ENCODE measurements around the gene MTERF2. TPM values are rescaled to one million over a fixed set of nuclear protein-coding genes. Genes with fewer than 3 reads are reported as not detected.

Gene MTERF2
- total and polyA plus RNA-seq, 2 donors (not counting 3 experiments of a cell fraction or from before 2014, with no cell fraction given), result 3.4 to 9.6 TPM

GRCh38 chr12:106964526-106964925, 22.4 kb downstream of the MTERF2 start:
- Histone ChIP-seq H3K9me1 (replicated peaks; ENCODE audit: control insufficient read depth, extremely low read depth, insufficient read depth, low read length) (no peaks in the 10 kb centered on the region), H3K4me2 (ENCODE audit: insufficient read depth, low read length) (no peak overlapping the region), H3K27me3 (ENCODE audit: control insufficient read depth in 2 of 2, insufficient read depth in 2 of 2, low read length in 2 of 2) (no peaks in the 10 kb centered on the region), H3K9me3 (replicated peaks; ENCODE audit: control insufficient read depth, insufficient read depth, low read length) (no peaks in the 10 kb centered on the region), H3K79me2 (ENCODE audit: control insufficient read depth, insufficient read depth, low read length) (peaks cover 63% of the 10 kb centered on the region), H3K4me1 (ENCODE audit: control insufficient read depth, extremely low read depth, insufficient read depth, low read length) (no peaks in the 10 kb centered on the region), H4K20me1 (replicated peaks; ENCODE audit: control insufficient read depth, extremely low read depth, insufficient read depth, low read length) (peaks cover 24% of the 10 kb centered on the region), H3K9ac (replicated peaks; ENCODE audit: extremely low read depth, insufficient read depth, low read length) (no peak overlapping the region), H3K27ac (ENCODE audit: insufficient read depth, low read depth, low read length) (no peak overlapping the region), H3K36me3 (ENCODE audit: control insufficient read depth in 2 of 2, extremely low read depth in 1 of 2, insufficient read depth in 2 of 2, low read length in 2 of 2) (peaks cover 0 to 34% of the 10 kb centered on the region in 2 experiments), H3K4me3 (replicated peaks in 1 of 3; ENCODE audit: insufficient read depth in 1 of 3, low read depth in 1 of 3, low read length in 3 of 3) (no peak overlapping the region), H2AFZ (ENCODE audit: low read depth, low read length) (no peak overlapping the region)
- no TSS peak for BruUV-seq (replicated peaks)
- intact Hi-C loops (cut with micrococcal nuclease), result no loop called here
- no peak for TF ChIP-seq GATA2 (IDR thresholded peaks at IDR 0.05; ENCODE audit: insufficient read depth, insufficient read length, low read depth, low read length)
- no peak for TF ChIP-seq POLR2A (IDR thresholded peaks at IDR 0.05; ENCODE audit: low read depth, low read length)
- no peak for TF ChIP-seq EZH2 (IDR thresholded peaks at IDR 0.05; ENCODE audit: borderline replicate concordance, low read depth, low read length, severe bottlenecking)
- TF ChIP-seq MYC (IDR thresholded peaks at IDR 0.05; ENCODE audit: low read depth, low read length), result no peak
- TF ChIP-seq, protein P1, sequence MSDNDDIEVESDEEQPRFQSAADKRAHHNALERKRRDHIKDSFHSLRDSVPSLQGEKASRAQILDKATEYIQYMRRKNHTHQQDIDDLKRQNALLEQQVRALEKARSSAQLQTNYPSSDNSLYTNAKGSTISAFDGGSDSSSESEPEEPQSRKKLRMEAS (IDR thresholded peaks at IDR 0.05; ENCODE audit: insufficient read depth, insufficient read length), result no peak
- no peak for TF ChIP-seq POLR2AphosphoS5 (IDR thresholded peaks at IDR 0.05; ENCODE audit: insufficient read depth, low read depth, low read length)
- TF ChIP-seq, protein P2, sequence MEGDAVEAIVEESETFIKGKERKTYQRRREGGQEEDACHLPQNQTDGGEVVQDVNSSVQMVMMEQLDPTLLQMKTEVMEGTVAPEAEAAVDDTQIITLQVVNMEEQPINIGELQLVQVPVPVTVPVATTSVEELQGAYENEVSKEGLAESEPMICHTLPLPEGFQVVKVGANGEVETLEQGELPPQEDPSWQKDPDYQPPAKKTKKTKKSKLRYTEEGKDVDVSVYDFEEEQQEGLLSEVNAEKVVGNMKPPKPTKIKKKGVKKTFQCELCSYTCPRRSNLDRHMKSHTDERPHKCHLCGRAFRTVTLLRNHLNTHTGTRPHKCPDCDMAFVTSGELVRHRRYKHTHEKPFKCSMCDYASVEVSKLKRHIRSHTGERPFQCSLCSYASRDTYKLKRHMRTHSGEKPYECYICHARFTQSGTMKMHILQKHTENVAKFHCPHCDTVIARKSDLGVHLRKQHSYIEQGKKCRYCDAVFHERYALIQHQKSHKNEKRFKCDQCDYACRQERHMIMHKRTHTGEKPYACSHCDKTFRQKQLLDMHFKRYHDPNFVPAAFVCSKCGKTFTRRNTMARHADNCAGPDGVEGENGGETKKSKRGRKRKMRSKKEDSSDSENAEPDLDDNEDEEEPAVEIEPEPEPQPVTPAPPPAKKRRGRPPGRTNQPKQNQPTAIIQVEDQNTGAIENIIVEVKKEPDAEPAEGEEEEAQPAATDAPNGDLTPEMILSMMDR (IDR thresholded peaks at IDR 0.05; ENCODE audit: extremely low read depth in 1 of 2, insufficient read depth in 1 of 2, low read depth in 1 of 2, low read length in 2 of 2), result no peak
- TF ChIP-seq JUN (IDR thresholded peaks at IDR 0.05; ENCODE audit: borderline replicate concordance, insufficient read depth, insufficient read length, low read depth), result no peak
- no peak for TF ChIP-seq FOS (IDR thresholded peaks at IDR 0.05; ENCODE audit: borderline replicate concordance, insufficient read depth, low read length)
- no peak for DNase-seq (ENCODE audit: low read depth, low spot score)
- dilution Hi-C loops (cut with MboI; ENCODE audit: extremely low pct_ligation_motif_present, low sequenced_read_pairs), result no loop called here
- POLR2A ChIA-PET, result no interaction called here
- no peak for FAIRE-seq
- CTCF ChIA-PET, result no interaction called here
